ENCODE measurements around the gene SCPEP1.
"Not testable (repeated sequence)": the region's sequence is repeated elsewhere in the genome, so short reads cannot be mapped to it uniquely, and the experiment has no call there.

GRCh38 chr17:56980526-56980925 lies 2.6 kb downstream of the SCPEP1 start:
- TF ChIP-seq POLR2AphosphoS5 (IDR thresholded peaks at IDR 0.05; ENCODE audit: low read depth, low read length); CTCF (IDR thresholded peaks at IDR 0.05); ELF1 (IDR thresholded peaks at IDR 0.05); USF1 (IDR thresholded peaks at IDR 0.05; ENCODE audit: borderline replicate concordance, low read depth); JUND (IDR thresholded peaks at IDR 0.05); CHD2 (IDR thresholded peaks at IDR 0.05; ENCODE audit: low read length, partially characterized antibody); ZBTB33 (IDR thresholded peaks at IDR 0.05; ENCODE audit: borderline replicate concordance, low read depth); EP300 (IDR thresholded peaks at IDR 0.05; ENCODE audit: borderline replicate concordance in 1 of 2, low read depth in 1 of 2, low read length in 1 of 2); EZH2phosphoT487 (IDR thresholded peaks at IDR 0.05; ENCODE audit: borderline replicate concordance, low read depth); YY1 (IDR thresholded peaks at IDR 0.05; ENCODE audit: low read depth); FOXM1 (IDR thresholded peaks at IDR 0.05; ENCODE audit: low read depth); USF2 (IDR thresholded peaks at IDR 0.05; ENCODE audit: borderline replicate concordance, low read depth, low read length); FOXJ3 (CRISPR knock-in tag; IDR thresholded peaks at IDR 0.05): not testable (repeated sequence)
